GM12872 (cell line): Measurements from ENCODE around the gene GPATCH1.

Experiments
- CTCF ChIP-seq: IDR thresholded peaks from 3 replicates; pipeline ENCODE4 v1.5.1; 2011; ENCODE audit warnings: low read depth, mild to moderate bottlenecking, low read length, moderate library complexity; ENCODE audit not compliant: insufficient read depth

The GPATCH1 gene

GRCh38 chr19:33080761-33081681 lies at the start of gene GPATCH1:
Gene GPATCH1, plus strand, starts transcription at chr19:33081181. Its CDS starts 13 bp downstream, at chr19:33081194.
- no peak for TF ChIP-seq CTCF

- no peak for TF ChIP-seq CTCF
Measured at GRCh38 chr19:33032218-33032781, 48.7 kb upstream of the GPATCH1 start.

- no peak for TF ChIP-seq CTCF
Measured at GRCh38 chr19:33035461-33035860, 45.5 kb upstream of the GPATCH1 start.

GRCh38 chr19:33039108-33039599 lies 41.8 kb upstream of the GPATCH1 start:
- no peak for TF ChIP-seq CTCF

GRCh38 chr19:33039815-33040214 lies 41.2 kb upstream of the GPATCH1 start:
- TF ChIP-seq CTCF, result no peak

- no peak for TF ChIP-seq CTCF
Measured at GRCh38 chr19:33040994-33041827, 39.8 kb upstream of the GPATCH1 start.

- no peak for TF ChIP-seq CTCF
Measured at GRCh38 chr19:33047422-33047821, 33.6 kb upstream of the GPATCH1 start.
